ENCODE measurements around the gene PACSIN2.

The PACSIN2 gene

DNA sequence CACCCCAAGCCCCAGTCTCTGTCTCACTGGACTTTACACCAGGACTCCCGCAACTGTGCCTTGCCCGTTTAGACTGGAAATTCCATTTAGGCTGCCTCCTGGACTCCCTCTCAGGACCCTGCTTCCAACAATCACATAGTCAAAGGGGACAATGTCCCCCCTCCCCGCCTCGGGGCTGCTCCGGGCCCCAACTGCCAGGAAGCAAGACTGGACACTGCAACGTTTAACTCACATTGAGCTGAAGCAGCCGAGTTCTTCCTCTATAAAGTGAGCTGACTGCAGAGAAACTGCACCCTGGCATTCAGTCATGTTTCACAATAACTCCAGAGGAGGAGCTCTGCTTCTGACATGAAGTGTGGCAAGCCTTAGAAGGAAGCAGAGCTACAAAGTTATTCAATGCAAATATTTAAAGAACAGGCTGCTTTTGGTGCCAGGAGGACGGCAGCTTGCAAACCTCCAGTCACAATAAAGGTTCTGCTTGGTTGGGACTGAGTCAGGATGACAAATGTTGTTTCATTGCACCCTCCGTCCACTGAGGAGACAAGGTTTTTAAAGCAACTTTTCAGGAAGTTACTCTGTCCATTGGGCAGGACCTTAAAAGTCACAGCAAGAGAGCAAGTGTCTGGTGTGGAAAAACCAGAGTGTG, 19.9 kb downstream of the PACSIN2 start:
- peak; percentile 63 for DNase-seq (ENCODE audit: low read depth)
- TF ChIP-seq, protein P1, sequence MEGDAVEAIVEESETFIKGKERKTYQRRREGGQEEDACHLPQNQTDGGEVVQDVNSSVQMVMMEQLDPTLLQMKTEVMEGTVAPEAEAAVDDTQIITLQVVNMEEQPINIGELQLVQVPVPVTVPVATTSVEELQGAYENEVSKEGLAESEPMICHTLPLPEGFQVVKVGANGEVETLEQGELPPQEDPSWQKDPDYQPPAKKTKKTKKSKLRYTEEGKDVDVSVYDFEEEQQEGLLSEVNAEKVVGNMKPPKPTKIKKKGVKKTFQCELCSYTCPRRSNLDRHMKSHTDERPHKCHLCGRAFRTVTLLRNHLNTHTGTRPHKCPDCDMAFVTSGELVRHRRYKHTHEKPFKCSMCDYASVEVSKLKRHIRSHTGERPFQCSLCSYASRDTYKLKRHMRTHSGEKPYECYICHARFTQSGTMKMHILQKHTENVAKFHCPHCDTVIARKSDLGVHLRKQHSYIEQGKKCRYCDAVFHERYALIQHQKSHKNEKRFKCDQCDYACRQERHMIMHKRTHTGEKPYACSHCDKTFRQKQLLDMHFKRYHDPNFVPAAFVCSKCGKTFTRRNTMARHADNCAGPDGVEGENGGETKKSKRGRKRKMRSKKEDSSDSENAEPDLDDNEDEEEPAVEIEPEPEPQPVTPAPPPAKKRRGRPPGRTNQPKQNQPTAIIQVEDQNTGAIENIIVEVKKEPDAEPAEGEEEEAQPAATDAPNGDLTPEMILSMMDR (IDR thresholded peaks at IDR 0.05; ENCODE audit: insufficient read depth, low read depth, low read length, missing control alignments) = no peak
- H3K4me3 ChIP-seq (ENCODE audit: low read depth, low read length) = no peak overlapping the region

- DNase-seq (ENCODE audit: low read depth) = no peak
- TF ChIP-seq, protein P1 (IDR thresholded peaks at IDR 0.05; ENCODE audit: insufficient read depth, low read depth, low read length, missing control alignments) = no peak
- H3K4me3 ChIP-seq (ENCODE audit: low read depth, low read length) = no peak overlapping the region
Measured at GRCh38 chr22:42994276-42994916, 20.6 kb downstream of the PACSIN2 start.

DNA sequence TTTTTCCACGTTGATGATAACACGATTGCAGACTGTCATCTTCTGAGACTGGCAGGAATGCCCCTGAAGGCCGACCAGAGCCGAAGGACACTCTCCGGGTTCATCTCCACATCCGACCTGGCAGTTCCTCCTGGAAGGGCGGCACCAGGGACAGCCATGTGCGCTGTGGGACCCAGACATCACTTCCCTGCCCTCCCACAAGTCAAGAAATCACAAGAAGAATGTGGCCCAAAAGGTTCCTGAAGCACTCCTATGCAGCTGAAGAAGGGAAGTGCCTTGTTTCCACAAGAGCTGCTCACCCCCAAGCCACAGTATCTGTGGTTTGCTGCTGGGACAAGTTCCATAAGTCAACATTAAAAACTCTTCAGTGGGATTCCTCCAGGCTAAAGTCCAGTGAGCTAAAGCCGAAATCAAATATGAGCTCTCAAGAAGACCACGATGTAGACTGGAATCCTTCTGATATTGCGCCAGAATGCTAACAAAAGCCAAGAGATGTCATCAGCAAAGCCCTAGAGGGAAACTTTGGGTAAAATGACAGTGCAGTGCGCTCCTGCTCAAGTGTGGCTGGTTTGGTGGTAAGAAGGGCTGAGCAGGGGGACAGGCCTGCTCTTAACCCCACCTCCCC, 21.2 kb downstream of the PACSIN2 start:
- TF ChIP-seq, protein P1 (IDR thresholded peaks at IDR 0.05; ENCODE audit: insufficient read depth, low read depth, low read length, missing control alignments) = no peak
- DNase-seq (ENCODE audit: low read depth) = no peak
- H3K4me3 ChIP-seq (ENCODE audit: low read depth, low read length) = no peak overlapping the region

DNA sequence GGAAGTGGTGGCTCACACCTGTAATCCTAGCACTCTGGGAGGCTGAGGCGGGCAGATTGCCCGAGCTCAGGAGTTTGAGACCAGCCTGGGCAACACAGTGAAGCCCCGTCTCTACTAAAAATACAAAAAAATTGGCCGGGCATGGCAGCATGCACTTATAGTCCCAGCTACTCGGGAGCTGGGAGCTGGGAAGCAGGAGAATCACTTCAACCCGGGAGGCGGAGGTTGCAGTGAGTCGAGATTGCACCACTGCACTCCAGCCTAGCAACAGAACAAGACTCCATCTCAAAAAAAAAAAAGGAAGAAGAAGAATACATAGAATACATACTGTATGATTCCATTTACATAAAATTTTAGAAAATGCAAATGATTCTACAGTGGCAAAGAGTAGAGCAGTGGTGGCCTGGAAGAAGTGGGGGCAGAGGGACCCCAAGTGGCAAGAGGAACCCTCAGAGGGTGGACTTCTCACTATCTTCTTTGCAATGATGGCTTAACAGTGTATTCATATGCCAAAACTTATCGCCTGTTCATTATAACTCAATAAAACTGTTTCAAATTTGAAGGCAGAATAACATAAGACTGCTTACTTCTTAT, 22.0 kb downstream of the PACSIN2 start:
- no peak overlapping the region for H3K4me3 ChIP-seq (ENCODE audit: low read depth, low read length)
- no peak for DNase-seq (ENCODE audit: low read depth)
- TF ChIP-seq, protein P1 (IDR thresholded peaks at IDR 0.05; ENCODE audit: insufficient read depth, low read depth, low read length, missing control alignments) = no peak

- no peak overlapping the region for H3K4me3 ChIP-seq (ENCODE audit: low read depth, low read length)
- TF ChIP-seq, protein P1 (IDR thresholded peaks at IDR 0.05; ENCODE audit: insufficient read depth, low read depth, low read length, missing control alignments) = no peak
- no peak for DNase-seq (ENCODE audit: low read depth)
Measured at GRCh38 chr22:42992092-42992491, 22.9 kb downstream of the PACSIN2 start.

- TF ChIP-seq, protein P1 (IDR thresholded peaks at IDR 0.05; ENCODE audit: insufficient read depth, low read depth, low read length, missing control alignments) = no peak
- no peak for DNase-seq (ENCODE audit: low read depth)
- H3K4me3 ChIP-seq (ENCODE audit: low read depth, low read length) = no peak overlapping the region
Measured at GRCh38 chr22:42991010-42991651, 23.8 kb downstream of the PACSIN2 start.
